Karpas-422 (cell line): ENCODE results near the gene CHTF18. TPM values are rescaled to one million over a fixed set of nuclear protein-coding genes. Genes with fewer than 3 reads are reported as not detected.
A peak's percentile ranks its signal among the peaks of the same experiment; 100 is the strongest.

Source experiments
- DNase-seq: peaks from one replicate; pipeline ENCODE4 v3.0.0-alpha.2; 2015
- H2AFZ ChIP-seq: fragments of 200-600 bp; sonication (generic); 2 replicates; pipeline ENCODE4 v1.6.1; 2014; ENCODE audit warnings: antibody characterized with exemption, low read length, mixed read lengths
- H3K27ac ChIP-seq: fragments of 200-600 bp; sonication (generic); 2 replicates; pipeline ENCODE4 v1.5.1; 2014; ENCODE audit warnings: mild to moderate bottlenecking, low read length, moderate library complexity
- H3K27me3 ChIP-seq: fragments of 200-600 bp; sonication (generic); 2 replicates; pipeline ENCODE4 v1.6.1; 2014; ENCODE audit warnings: low read length, mixed read lengths
- H3K36me3 ChIP-seq: fragments of 200-600 bp; sonication (generic); 2 replicates; pipeline ENCODE4 v1.6.1; 2014; ENCODE audit warnings: low read length, mixed read lengths; ENCODE audit not compliant: insufficient read depth
- H3K4me1 ChIP-seq: fragments of 200-600 bp; sonication (generic); 2 replicates; pipeline ENCODE4 v1.6.1; 2014; ENCODE audit warnings: mild to moderate bottlenecking, low read length, mixed read lengths
- H3K4me2 ChIP-seq: fragments of 200-600 bp; sonication (generic); 2 replicates; pipeline ENCODE4 v1.6.1; 2014; ENCODE audit warnings: low read length, low read depth, mild to moderate bottlenecking; ENCODE audit not compliant: poor library complexity, severe bottlenecking
- H3K4me3 ChIP-seq: fragments of 200-600 bp; sonication (generic); 2 replicates; pipeline ENCODE4 v1.5.1; 2014; ENCODE audit warnings: mild to moderate bottlenecking, antibody characterized with exemption, low read length, mixed read lengths
- H3K79me2 ChIP-seq: fragments of 200-600 bp; sonication (generic); 2 replicates; pipeline ENCODE4 v1.6.1; 2014; ENCODE audit warnings: mild to moderate bottlenecking, low read length, mixed read lengths
- H3K9ac ChIP-seq: fragments of 200-600 bp; sonication (generic); 2 replicates; pipeline ENCODE4 v1.6.0; 2014; ENCODE audit warnings: low read length
- H3K9me2 ChIP-seq: fragments of 200-600 bp; sonication (generic), shearing (Covaris generic); replicated peaks from 2 replicates; pipeline ENCODE4 v1.6.0; 2014; ENCODE audit warnings: mild to moderate bottlenecking, low read length, moderate library complexity; ENCODE audit not compliant: insufficient read depth
- H3K9me3 ChIP-seq: fragments of 300-700, 200-600 bp; sonication (generic); 2 replicates; pipeline ENCODE4 v1.6.1; 2014; ENCODE audit warnings: low read length, mixed read lengths
- H4K20me1 ChIP-seq: fragments of 200-600 bp; sonication (generic); 2 replicates; pipeline ENCODE4 v1.6.1; 2014; ENCODE audit warnings: mild to moderate bottlenecking, antibody characterized with exemption, low read length, low read depth; ENCODE audit not compliant: insufficient read depth
- total RNA-seq: library from RNA; depleted of rRNA; stranded (reverse); fragments of >200 nt; shearing (Covaris generic); gene quantifications from 2 replicates; pipeline ENCODE4 v1.2.3, GENCODE V29; 2014; ENCODE audit warnings: low replicate concordance

CHTF18 gene
- total RNA-seq, 1 experiment from 2014 or later = 7.9 TPM

DNA sequence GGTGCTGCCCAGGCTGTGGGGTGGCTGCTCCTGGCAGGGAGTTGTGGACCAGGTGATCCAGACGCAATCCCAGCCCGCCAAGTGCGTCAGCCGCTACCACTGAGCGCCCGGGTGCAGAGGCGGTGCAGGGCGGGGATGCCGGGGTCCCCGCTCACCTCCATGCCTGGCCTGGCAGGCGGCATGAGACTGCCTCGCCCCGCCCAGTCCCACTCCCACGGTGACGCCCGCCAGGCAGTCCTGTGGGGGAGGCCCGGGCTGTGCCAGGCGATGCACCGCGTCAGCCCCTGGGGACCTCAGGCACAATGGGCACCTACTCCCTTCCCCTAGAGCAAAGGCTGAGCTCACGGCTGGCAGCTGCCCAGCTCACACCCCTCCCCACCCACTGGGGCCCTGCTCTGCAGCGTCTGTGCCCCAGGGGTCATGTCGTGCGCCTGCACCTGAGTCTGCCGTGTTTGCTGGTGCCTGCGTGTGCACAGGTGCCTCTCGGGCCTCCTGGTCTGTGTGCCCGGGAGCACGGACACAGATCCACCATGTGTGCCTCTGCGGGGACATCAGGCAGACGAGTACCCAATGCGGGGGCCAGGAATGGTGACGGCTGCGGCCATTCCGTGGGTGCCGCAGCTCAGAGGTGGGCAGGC is 5.5 kb upstream of the CHTF18 start:
- no peaks in the 10 kb centered on the region for H3K9me3 ChIP-seq
- H2AFZ ChIP-seq = no peak overlapping the region
- peak; percentile 69 for DNase-seq
- H3K9ac ChIP-seq = no peak overlapping the region
- no peak overlapping the region for H3K27ac ChIP-seq
- no peaks in the 10 kb centered on the region for H3K27me3 ChIP-seq
- H3K4me2 ChIP-seq = peak overlapping the region; percentile 6
- peaks cover 5% of the 10 kb centered on the region; the same call in 1 of the 2 replicates for H3K36me3 ChIP-seq
- peaks cover 11% of the 10 kb centered on the region for H3K79me2 ChIP-seq
- no peaks in the 10 kb centered on the region for H3K9me2 ChIP-seq
- H4K20me1 ChIP-seq = peaks cover 30% of the 10 kb centered on the region; the same call in 1 of the 2 replicates
- peaks cover 30% of the 10 kb centered on the region for H3K4me1 ChIP-seq
- no peak overlapping the region for H3K4me3 ChIP-seq

DNA sequence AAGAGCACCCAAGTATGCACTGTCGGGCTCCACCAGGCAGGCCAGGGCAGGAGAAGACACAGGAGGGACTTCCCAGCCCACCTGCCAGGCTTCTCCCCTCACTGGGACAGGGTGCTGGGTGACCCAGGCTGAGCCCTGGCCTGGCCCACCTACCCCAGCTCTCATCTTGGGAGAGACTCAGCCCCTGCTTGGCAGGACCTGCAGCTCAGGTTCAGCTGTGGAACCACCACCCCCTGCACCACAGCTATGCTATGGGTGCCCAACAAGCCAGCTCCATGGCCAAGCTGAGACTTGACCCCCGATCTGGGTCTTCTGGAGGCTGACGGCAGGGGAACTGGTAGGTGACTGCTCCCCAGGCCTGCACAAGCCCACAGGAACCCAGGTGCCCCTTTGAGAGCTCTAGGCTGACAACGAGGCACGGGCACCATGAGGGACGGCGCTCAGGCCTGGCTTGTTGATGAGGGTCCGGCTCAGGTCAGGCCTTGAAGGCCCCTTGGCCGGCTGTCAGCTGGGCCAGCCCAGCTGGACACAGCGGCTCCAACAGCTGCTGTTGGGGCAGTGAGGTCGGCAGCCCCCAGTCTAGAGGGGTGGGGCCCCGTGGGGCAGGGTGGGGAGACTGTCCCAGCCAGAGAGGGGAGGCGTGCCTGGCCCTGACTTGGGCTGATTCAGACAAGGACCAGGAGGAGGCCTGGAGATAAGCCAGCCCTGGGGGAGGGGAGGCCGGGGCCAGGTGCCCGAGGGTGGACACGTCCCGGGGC is 4.8 kb upstream of the CHTF18 start:
- H3K36me3 ChIP-seq = peaks cover 5% of the 10 kb centered on the region; the same call in 1 of the 2 replicates
- no peak overlapping the region for H2AFZ ChIP-seq
- H3K4me3 ChIP-seq = no peak overlapping the region
- DNase-seq = peak; percentile 59
- no peaks in the 10 kb centered on the region for H3K9me3 ChIP-seq
- H3K79me2 ChIP-seq = peaks cover 13% of the 10 kb centered on the region
- peaks cover 31% of the 10 kb centered on the region; the same call in 1 of the 2 replicates for H4K20me1 ChIP-seq
- H3K4me1 ChIP-seq = peaks cover 30% of the 10 kb centered on the region
- no peaks in the 10 kb centered on the region for H3K27me3 ChIP-seq
- no peak overlapping the region for H3K27ac ChIP-seq
- no peak overlapping the region for H3K9ac ChIP-seq
- no peaks in the 10 kb centered on the region for H3K9me2 ChIP-seq
- peak overlapping the region; percentile 6 for H3K4me2 ChIP-seq

DNA sequence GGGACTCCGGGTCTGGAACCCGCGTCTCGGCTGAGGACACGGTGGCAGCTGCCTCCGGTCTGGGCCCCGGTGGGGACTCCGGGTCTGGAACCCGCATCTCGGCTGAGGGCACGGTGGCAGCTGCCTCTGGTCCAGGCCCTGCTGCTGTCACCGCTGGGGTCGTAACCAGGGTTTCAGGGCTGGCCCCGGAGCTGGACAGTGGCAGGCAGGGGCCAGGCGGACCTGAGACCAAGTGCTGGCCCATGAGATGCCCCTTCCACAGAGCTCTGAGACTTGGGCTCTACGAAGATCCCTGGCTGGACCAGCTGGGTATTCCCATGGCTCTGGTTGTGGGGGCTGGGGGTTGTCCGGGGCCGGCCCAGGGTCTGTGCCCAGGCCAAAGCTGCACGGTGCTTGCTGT is 4.0 kb upstream of the CHTF18 start:
- Histone ChIP-seq H2AFZ (no peak overlapping the region), H3K36me3 (peaks cover 5% of the 10 kb centered on the region; the same call in 1 of the 2 replicates), H3K9ac (no peak overlapping the region)

DNA sequence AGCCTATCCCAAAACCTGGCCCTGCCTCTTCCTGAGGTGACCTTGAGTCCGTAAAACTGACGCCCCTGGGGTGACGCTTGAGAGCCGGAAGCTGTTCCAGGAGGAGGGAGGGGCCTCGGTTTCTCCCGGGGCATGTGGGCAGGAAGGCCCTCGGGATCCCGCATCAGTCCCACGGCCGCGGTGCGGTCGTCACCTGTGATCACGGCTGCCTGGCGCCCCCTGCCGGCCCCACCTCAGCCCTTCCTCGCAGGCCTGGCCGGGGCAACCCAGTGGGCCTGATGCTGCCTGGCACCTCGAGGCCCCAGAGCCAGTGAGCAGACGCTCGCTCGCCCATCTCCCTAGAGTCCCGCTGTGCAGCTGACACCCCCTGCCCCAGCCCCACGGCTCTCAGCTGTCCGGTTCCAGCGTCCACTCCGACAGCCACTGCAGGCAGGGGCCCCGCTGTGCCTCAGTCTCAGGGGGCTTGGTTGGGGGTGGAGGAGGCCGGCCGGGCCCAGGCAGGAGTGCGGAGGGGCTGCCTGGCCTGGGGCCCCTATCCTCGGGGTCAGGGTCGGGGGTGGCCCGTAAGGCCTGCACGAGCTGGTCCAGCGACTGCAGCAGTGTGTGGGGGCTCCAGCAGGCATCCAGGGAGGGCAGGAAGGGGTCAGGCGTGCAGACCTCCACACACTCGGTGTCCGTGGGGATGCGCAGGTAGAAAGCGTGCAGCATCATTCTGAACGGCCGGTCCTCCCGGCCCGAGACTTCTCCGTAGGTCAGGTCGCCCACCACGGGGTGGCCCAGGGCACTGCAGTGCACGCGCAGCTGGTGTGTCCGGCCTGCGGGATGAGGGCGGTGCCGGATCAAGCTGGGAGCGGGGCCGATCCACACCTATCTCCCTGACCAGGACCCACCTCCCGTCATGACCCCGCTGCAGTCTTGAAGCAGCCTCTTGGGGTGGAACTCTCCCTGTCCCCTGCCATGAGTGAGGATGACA is 2.6 kb upstream of the CHTF18 start:
- no peak overlapping the region for H3K27ac ChIP-seq
- peaks cover 38% of the 10 kb centered on the region; the same call in 1 of the 2 replicates for H4K20me1 ChIP-seq
- H2AFZ ChIP-seq = no peak overlapping the region
- peaks cover 5% of the 10 kb centered on the region for H3K36me3 ChIP-seq
- no peaks in the 10 kb centered on the region for H3K9me2 ChIP-seq
- H3K9me3 ChIP-seq = no peaks in the 10 kb centered on the region
- H3K4me1 ChIP-seq = peaks cover 41% of the 10 kb centered on the region
- no peak overlapping the region for H3K4me2 ChIP-seq
- peaks cover 28% of the 10 kb centered on the region for H3K79me2 ChIP-seq
- no peak overlapping the region for H3K4me3 ChIP-seq
- H3K27me3 ChIP-seq = no peaks in the 10 kb centered on the region
- H3K9ac ChIP-seq = no peak overlapping the region
- DNase-seq = peak; percentile 89

More for the DNA sequence above, 4.0 kb upstream of the CHTF18 start:
- peaks cover 21% of the 10 kb centered on the region for H3K79me2 ChIP-seq
- H3K9me3 ChIP-seq = no peaks in the 10 kb centered on the region
- peaks cover 32% of the 10 kb centered on the region; the same call in 1 of the 2 replicates for H4K20me1 ChIP-seq
- H3K9me2 ChIP-seq = no peaks in the 10 kb centered on the region
- DNase-seq = no peak
- no peak overlapping the region for H3K4me3 ChIP-seq
- H3K4me1 ChIP-seq = peaks cover 34% of the 10 kb centered on the region
- H3K27me3 ChIP-seq = no peaks in the 10 kb centered on the region
- no peak overlapping the region for H3K4me2 ChIP-seq
- H3K27ac ChIP-seq = no peak overlapping the region

DNA sequence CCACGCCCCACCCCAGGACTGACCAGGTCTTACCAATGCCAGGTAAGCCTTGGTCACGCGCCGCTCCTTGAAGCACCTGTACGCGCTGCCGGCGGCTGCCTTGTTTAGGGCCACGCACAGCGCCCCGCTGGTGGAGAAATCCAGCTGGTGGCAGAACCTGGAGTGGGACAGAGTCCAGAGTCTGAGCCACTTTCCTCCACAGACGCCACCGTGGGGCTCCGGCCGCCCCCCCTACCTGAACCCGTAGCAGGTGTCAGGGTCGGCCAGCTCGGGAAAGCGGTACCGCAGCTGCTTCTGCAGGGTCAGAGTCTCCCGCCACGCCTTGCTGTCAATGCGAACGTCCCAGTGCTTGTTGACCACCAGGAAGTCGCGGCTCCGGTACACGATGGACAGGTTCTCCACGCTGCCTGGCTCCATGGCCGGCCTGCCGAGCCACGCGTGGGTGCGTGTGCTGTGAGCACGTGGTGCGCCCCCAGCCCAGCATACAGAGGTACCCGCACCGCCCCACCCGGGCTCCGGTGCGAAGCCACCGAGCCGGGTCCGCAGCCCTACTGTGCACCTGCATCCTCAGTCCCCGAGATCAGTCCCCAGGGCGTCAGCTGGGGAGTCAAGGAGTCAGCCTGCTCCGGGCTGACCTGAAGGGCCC is 976 bp upstream of the CHTF18 start:
- DNase-seq = no peak
- Histone ChIP-seq H4K20me1 (peaks cover 42% of the 10 kb centered on the region; the same call in 1 of the 2 replicates), H3K9me3 (no peaks in the 10 kb centered on the region), H3K9me2 (no peaks in the 10 kb centered on the region), H3K4me3 (peak overlapping the region; percentile 99), H2AFZ (no peak overlapping the region), H3K9ac (peak overlapping the region; percentile 100), H3K79me2 (peaks cover 28% of the 10 kb centered on the region), H3K27ac (peak overlapping the region; percentile 16; the same call in 1 of the 2 replicates), H3K4me1 (peaks cover 41% of the 10 kb centered on the region), H3K4me2 (peak overlapping the region; percentile 97), H3K36me3 (peaks cover 8% of the 10 kb centered on the region), H3K27me3 (no peaks in the 10 kb centered on the region)

DNA sequence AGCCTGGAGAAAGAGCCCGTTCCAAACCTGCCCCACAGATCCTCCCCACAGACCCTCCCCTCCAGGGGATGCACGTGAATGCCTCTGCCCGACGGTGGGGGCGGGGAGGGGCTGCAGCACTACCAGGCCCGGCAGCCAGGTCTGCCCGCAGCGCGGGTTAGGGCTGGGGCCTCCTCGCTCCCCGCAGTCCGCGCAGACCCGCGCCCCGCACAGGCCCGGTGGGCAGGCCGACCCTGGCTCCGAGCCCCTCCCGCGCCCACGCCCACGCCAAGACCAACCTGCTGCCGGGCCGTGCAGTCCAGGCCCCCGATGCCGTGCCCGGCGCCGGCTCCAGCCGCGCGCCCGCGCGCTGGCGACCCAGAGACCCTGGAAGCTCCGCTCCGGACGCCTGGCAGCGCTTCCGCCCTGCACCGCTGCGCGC is 432 bp upstream of the CHTF18 start, which contains the start of gene RPUSD1:
TSS of gene RPUSD1 (minus strand) at position 404 of the 421 bp plus-strand sequence. CDS start 644 bp downstream, outside the sequence.
- DNase-seq = peak; percentile 59
- Histone ChIP-seq H3K9me3 (no peaks in the 10 kb centered on the region), H2AFZ (no peak within 1 kb of the TSS), H3K9me2 (no peaks in the 10 kb centered on the region), H4K20me1 (peaks cover 42% of the 10 kb centered on the region; the same call in 1 of the 2 replicates), H3K79me2 (peaks cover 28% of the 10 kb centered on the region), H3K27ac (peak within 1 kb of the TSS; percentile 45; the same call in 1 of the 2 replicates), H3K4me3 (peak within 1 kb of the TSS; percentile 99), H3K27me3 (no peaks in the 10 kb centered on the region), H3K4me2 (peak within 1 kb of the TSS; percentile 97), H3K9ac (peak within 1 kb of the TSS; percentile 100), H3K4me1 (peaks cover 36% of the 10 kb centered on the region), H3K36me3 (peaks cover 8% of the 10 kb centered on the region)

DNA sequence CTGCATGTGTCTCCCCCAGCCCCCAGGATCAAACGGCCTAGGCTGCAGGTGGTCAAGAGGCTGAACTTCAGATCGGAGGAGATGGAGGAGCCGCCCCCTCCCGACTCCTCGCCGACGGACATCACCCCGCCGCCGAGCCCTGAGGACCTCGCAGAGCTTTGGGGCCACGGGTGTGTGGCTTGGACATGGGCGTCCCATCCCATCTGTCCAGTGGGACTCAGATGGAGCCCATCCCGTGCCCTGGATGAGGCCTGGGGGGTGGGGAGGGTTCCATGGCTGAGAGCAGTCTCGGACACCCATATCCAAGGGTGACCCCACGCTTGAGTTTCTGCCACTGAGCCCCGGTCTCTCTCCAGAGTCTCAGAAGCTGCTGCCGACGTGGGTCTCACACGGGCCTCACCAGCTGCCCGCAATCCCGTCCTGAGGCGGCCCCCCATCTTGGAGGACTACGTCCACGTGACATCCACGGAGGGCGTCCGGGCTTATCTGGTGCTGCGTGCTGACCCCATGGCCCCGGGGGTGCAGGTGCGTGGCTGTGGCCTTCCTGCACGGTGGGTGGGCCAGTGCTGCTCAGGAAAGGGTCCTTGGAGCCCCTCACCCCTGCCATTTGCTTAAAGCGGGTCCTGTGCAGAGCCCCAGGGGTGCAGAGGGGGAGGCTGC is 901 bp downstream of the CHTF18 start:
- peaks cover 24% of the 10 kb centered on the region for H3K4me1 ChIP-seq

More for the DNA sequence above, 901 bp downstream of the CHTF18 start:
- H3K79me2 ChIP-seq = peaks cover 28% of the 10 kb centered on the region
- peaks cover 42% of the 10 kb centered on the region; the same call in 1 of the 2 replicates for H4K20me1 ChIP-seq
- H3K27ac ChIP-seq = no peak overlapping the region
- H3K4me2 ChIP-seq = peak overlapping the region; percentile 88
- H3K9me2 ChIP-seq = no peaks in the 10 kb centered on the region
- H3K4me3 ChIP-seq = peak overlapping the region; percentile 97
- H3K9ac ChIP-seq = peak overlapping the region; percentile 87
- no peaks in the 10 kb centered on the region for H3K27me3 ChIP-seq
- peaks cover 8% of the 10 kb centered on the region for H3K36me3 ChIP-seq
- no peak overlapping the region for H2AFZ ChIP-seq
- no peaks in the 10 kb centered on the region for H3K9me3 ChIP-seq
- DNase-seq = no peak
